HEK293 (cell line): ENCODE measurements around the gene TMEM19.

Source experiments
- GLIS1 ChIP-seq: fragments of 450-650 bp; formaldehyde crosslinking; IDR thresholded peaks from 2 replicates; pipeline ENCODE4 v1.5.1; 2016; ENCODE audit warnings: missing biosample characterization, missing genetic modification characterization
- MYNN ChIP-seq: fragments of 450-650 bp; formaldehyde crosslinking; IDR thresholded peaks from 2 replicates; pipeline ENCODE4 v1.5.1; 2016; ENCODE audit warnings: missing biosample characterization, missing genetic modification characterization, borderline replicate concordance
- ZNF121 ChIP-seq: fragments of 450-650 bp; formaldehyde crosslinking; IDR thresholded peaks from 2 replicates; pipeline ENCODE4 v1.5.1; 2016; ENCODE audit warnings: missing biosample characterization, missing genetic modification characterization
- ZNF132 ChIP-seq: fragments of 450-650 bp; formaldehyde crosslinking; IDR thresholded peaks from 2 replicates; pipeline ENCODE4 v1.5.1; 2017; ENCODE audit warnings: missing biosample characterization, missing genetic modification characterization, borderline replicate concordance
- ZNF221 ChIP-seq: fragments of 450-650 bp; formaldehyde crosslinking; IDR thresholded peaks from 2 replicates; pipeline ENCODE4 v1.5.1; 2017; ENCODE audit warnings: missing biosample characterization, missing genetic modification characterization, borderline replicate concordance
- ZNF324 ChIP-seq: fragments of 450-650 bp; formaldehyde crosslinking; IDR thresholded peaks from 2 replicates; pipeline ENCODE4 v1.5.1; 2016; ENCODE audit warnings: missing biosample characterization, missing genetic modification characterization
- ZNF341 ChIP-seq: fragments of 450-650 bp; formaldehyde crosslinking; IDR thresholded peaks from 2 replicates; pipeline ENCODE4; 2016; ENCODE audit warnings: low read depth, missing biosample characterization, missing genetic modification characterization
- TF ChIP-seq, protein P1 (sequence below): fragments of 450-650 bp; formaldehyde crosslinking; IDR thresholded peaks from 2 replicates; pipeline ENCODE4 v1.5.1; 2016; ENCODE audit warnings: missing biosample characterization, missing genetic modification characterization, borderline replicate concordance
- TF ChIP-seq, protein P2 (sequence below): fragments of 450-650 bp; formaldehyde crosslinking; IDR thresholded peaks from 2 replicates; pipeline ENCODE4 v1.5.1; 2016; ENCODE audit warnings: missing biosample characterization, missing genetic modification characterization
- TF ChIP-seq, protein P3 (sequence below): fragments of 450-650 bp; formaldehyde crosslinking; IDR thresholded peaks from 2 replicates; pipeline ENCODE4 v1.5.1; 2017; ENCODE audit warnings: missing biosample characterization, mild to moderate bottlenecking, missing genetic modification characterization, moderate library complexity
- TF ChIP-seq, protein P4 (sequence below): fragments of 450-650 bp; formaldehyde crosslinking; IDR thresholded peaks from 2 replicates; pipeline ENCODE4 v1.5.1; 2016; ENCODE audit warnings: missing biosample characterization, missing genetic modification characterization
- TF ChIP-seq, protein P5 (sequence below): fragments of 450-650 bp; formaldehyde crosslinking; IDR thresholded peaks from 2 replicates; pipeline ENCODE4 v1.5.1; 2016; ENCODE audit warnings: missing biosample characterization, missing genetic modification characterization
- TF ChIP-seq, protein P6 (sequence below): fragments of 450-650 bp; formaldehyde crosslinking; IDR thresholded peaks from 2 replicates; pipeline ENCODE4 v1.5.1; 2016; ENCODE audit warnings: missing biosample characterization, missing genetic modification characterization

DNA sequence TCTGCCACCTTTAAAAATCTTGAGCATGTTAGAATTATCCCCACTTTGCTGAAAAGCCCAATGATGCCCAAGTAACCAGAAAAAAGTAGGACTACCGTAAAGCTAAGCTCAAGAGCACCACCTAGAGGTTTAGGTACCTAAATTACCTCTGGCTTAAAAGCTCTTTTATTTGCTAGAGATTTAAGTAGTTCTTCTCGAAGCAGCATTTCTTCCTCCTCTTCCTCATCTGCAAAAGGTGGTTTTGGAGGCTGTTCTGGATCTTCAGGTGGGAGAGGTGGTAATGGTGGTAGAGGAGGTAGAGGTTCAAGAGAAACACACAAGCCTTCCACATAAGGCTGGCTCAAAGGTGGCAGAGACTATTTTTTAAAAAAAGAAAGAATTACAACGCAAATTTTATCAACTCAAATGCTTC is 49.2 kb upstream of the TMEM19 start:
- TF ChIP-seq GLIS1: no peak
- TF ChIP-seq ZNF132 (tag by site-specific recombination): no peak
- TF ChIP-seq, protein P1, sequence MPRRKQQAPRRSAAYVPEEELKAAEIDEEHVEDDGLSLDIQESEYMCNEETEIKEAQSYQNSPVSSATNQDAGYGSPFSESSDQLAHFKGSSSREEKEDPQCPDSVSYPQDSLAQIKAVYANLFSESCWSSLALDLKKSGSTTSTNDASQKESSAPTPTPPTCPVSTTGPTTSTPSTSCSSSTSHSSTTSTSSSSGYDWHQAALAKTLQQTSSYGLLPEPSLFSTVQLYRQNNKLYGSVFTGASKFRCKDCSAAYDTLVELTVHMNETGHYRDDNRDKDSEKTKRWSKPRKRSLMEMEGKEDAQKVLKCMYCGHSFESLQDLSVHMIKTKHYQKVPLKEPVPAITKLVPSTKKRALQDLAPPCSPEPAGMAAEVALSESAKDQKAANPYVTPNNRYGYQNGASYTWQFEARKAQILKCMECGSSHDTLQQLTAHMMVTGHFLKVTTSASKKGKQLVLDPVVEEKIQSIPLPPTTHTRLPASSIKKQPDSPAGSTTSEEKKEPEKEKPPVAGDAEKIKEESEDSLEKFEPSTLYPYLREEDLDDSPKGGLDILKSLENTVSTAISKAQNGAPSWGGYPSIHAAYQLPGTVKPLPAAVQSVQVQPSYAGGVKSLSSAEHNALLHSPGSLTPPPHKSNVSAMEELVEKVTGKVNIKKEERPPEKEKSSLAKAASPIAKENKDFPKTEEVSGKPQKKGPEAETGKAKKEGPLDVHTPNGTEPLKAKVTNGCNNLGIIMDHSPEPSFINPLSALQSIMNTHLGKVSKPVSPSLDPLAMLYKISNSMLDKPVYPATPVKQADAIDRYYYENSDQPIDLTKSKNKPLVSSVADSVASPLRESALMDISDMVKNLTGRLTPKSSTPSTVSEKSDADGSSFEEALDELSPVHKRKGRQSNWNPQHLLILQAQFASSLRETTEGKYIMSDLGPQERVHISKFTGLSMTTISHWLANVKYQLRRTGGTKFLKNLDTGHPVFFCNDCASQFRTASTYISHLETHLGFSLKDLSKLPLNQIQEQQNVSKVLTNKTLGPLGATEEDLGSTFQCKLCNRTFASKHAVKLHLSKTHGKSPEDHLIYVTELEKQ (tag by site-specific recombination): no peak
- TF ChIP-seq ZNF341: no peak
- TF ChIP-seq, protein P2, sequence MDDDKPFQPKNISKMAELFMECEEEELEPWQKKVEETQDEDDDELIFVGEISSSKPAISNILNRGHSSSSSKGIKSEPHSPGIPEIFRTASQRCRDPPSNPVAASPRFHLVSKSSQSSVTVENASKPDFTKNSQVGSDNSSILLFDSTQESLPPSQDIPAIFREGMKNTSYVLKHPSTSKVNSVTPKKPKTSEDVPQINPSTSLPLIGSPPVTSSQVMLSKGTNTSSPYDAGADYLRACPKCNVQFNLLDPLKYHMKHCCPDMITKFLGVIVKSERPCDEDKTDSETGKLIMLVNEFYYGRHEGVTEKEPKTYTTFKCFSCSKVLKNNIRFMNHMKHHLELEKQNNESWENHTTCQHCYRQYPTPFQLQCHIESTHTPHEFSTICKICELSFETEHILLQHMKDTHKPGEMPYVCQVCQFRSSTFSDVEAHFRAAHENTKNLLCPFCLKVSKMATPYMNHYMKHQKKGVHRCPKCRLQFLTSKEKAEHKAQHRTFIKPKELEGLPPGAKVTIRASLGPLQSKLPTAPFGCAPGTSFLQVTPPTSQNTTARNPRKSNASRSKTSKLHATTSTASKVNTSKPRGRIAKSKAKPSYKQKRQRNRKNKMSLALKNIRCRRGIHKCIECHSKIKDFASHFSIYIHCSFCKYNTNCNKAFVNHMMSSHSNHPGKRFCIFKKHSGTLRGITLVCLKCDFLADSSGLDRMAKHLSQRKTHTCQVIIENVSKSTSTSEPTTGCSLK: no peak
- TF ChIP-seq, protein P3, sequence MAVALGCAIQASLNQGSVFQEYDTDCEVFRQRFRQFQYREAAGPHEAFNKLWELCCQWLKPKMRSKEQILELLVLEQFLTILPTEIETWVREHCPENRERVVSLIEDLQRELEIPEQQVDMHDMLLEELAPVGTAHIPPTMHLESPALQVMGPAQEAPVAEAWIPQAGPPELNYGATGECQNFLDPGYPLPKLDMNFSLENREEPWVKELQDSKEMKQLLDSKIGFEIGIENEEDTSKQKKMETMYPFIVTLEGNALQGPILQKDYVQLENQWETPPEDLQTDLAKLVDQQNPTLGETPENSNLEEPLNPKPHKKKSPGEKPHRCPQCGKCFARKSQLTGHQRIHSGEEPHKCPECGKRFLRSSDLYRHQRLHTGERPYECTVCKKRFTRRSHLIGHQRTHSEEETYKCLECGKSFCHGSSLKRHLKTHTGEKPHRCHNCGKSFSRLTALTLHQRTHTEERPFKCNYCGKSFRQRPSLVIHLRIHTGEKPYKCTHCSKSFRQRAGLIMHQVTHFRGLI (tag by site-specific recombination): no peak
- TF ChIP-seq MYNN (tag by site-specific recombination): no peak
- TF ChIP-seq, protein P4, sequence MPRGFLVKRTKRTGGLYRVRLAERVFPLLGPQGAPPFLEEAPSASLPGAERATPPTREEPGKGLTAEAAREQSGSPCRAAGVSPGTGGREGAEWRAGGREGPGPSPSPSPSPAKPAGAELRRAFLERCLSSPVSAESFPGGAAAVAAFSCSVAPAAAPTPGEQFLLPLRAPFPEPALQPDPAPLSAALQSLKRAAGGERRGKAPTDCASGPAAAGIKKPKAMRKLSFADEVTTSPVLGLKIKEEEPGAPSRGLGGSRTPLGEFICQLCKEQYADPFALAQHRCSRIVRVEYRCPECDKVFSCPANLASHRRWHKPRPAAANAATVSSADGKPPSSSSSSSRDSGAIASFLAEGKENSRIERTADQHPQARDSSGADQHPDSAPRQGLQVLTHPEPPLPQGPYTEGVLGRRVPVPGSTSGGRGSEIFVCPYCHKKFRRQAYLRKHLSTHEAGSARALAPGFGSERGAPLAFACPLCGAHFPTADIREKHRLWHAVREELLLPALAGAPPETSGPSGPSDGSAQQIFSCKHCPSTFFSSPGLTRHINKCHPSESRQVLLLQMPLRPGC: no peak
- no peak for TF ChIP-seq ZNF221
- no peak for TF ChIP-seq ZNF324
- no peak for TF ChIP-seq ZNF121 (tag by site-specific recombination)
- TF ChIP-seq, protein P5, sequence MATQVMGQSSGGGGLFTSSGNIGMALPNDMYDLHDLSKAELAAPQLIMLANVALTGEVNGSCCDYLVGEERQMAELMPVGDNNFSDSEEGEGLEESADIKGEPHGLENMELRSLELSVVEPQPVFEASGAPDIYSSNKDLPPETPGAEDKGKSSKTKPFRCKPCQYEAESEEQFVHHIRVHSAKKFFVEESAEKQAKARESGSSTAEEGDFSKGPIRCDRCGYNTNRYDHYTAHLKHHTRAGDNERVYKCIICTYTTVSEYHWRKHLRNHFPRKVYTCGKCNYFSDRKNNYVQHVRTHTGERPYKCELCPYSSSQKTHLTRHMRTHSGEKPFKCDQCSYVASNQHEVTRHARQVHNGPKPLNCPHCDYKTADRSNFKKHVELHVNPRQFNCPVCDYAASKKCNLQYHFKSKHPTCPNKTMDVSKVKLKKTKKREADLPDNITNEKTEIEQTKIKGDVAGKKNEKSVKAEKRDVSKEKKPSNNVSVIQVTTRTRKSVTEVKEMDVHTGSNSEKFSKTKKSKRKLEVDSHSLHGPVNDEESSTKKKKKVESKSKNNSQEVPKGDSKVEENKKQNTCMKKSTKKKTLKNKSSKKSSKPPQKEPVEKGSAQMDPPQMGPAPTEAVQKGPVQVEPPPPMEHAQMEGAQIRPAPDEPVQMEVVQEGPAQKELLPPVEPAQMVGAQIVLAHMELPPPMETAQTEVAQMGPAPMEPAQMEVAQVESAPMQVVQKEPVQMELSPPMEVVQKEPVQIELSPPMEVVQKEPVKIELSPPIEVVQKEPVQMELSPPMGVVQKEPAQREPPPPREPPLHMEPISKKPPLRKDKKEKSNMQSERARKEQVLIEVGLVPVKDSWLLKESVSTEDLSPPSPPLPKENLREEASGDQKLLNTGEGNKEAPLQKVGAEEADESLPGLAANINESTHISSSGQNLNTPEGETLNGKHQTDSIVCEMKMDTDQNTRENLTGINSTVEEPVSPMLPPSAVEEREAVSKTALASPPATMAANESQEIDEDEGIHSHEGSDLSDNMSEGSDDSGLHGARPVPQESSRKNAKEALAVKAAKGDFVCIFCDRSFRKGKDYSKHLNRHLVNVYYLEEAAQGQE (tag by site-specific recombination): no peak
- TF ChIP-seq, protein P6, sequence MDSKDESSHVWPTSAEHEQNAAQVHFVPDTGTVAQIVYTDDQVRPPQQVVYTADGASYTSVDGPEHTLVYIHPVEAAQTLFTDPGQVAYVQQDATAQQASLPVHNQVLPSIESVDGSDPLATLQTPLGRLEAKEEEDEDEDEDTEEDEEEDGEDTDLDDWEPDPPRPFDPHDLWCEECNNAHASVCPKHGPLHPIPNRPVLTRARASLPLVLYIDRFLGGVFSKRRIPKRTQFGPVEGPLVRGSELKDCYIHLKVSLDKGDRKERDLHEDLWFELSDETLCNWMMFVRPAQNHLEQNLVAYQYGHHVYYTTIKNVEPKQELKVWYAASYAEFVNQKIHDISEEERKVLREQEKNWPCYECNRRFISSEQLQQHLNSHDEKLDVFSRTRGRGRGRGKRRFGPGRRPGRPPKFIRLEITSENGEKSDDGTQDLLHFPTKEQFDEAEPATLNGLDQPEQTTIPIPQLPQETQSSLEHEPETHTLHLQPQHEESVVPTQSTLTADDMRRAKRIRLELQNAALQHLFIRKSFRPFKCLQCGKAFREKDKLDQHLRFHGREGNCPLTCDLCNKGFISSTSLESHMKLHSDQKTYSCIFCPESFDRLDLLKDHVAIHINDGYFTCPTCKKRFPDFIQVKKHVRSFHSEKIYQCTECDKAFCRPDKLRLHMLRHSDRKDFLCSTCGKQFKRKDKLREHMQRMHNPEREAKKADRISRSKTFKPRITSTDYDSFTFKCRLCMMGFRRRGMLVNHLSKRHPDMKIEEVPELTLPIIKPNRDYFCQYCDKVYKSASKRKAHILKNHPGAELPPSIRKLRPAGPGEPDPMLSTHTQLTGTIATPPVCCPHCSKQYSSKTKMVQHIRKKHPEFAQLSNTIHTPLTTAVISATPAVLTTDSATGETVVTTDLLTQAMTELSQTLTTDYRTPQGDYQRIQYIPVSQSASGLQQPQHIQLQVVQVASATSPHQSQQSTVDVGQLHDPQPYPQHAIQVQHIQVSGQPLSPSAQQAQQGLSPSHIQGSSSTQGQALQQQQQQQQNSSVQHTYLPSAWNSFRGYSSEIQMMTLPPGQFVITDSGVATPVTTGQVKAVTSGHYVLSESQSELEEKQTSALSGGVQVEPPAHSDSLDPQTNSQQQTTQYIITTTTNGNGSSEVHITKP (tag by site-specific recombination): no peak
